H9 (cell line): ENCODE results near the gene CA12. TPM values are rescaled to one million over a fixed set of nuclear protein-coding genes. Genes with fewer than 3 reads are reported as not detected.

Experiments used
- DNase-seq: peaks from one replicate; pipeline ENCODE4 v3.0.0-alpha.2; 2017
- H2AFZ ChIP-seq: one replicate; pipeline ENCODE4 v1.6.1; 2013; ENCODE audit warnings: mild to moderate bottlenecking, low read length, control low read depth, moderate library complexity
- H2AK5ac ChIP-seq: 2 replicates; pipeline ENCODE4 v1.6.1; 2013; ENCODE audit warnings: low read length, control low read depth, mixed read lengths; ENCODE audit not compliant: insufficient read length
- H2BK120ac ChIP-seq: one replicate; pipeline ENCODE4 v1.6.1; 2013; ENCODE audit warnings: low read depth, mild to moderate bottlenecking, low read length, control low read depth, inconsistent platforms; ENCODE audit not compliant: poor library complexity, severe bottlenecking
- H2BK12ac ChIP-seq: 2 replicates; pipeline ENCODE4 v1.6.1; 2013; ENCODE audit warnings: low read length, control low read depth, mixed read lengths, low read depth; ENCODE audit not compliant: insufficient read length
- H2BK15ac ChIP-seq: 2 replicates; pipeline ENCODE4 v1.6.1; 2013; ENCODE audit warnings: low read depth, low read length, control low read depth
- H2BK20ac ChIP-seq: one replicate; pipeline ENCODE4 v1.6.1; 2013; ENCODE audit warnings: low read depth, mild to moderate bottlenecking, low read length, control low read depth, inconsistent platforms; ENCODE audit not compliant: poor library complexity, severe bottlenecking
- H2BK5ac ChIP-seq: 2 replicates; pipeline ENCODE4 v1.6.1; 2013; ENCODE audit warnings: low read length, control low read depth, mixed read lengths; ENCODE audit not compliant: insufficient read length
- H3K14ac ChIP-seq: 2 replicates; pipeline ENCODE4 v1.6.1; 2013; ENCODE audit warnings: low read length, control low read depth; ENCODE audit not compliant: insufficient read depth
- H3K18ac ChIP-seq: 2 replicates; pipeline ENCODE4 v1.6.1; 2013; ENCODE audit warnings: low read depth, mild to moderate bottlenecking, mixed read lengths, low read length, control low read depth; ENCODE audit not compliant: insufficient read length
- H3K23ac ChIP-seq: 2 replicates; pipeline ENCODE4 v1.6.1; 2013; ENCODE audit warnings: low read length, control low read depth, mixed read lengths, low read depth; ENCODE audit not compliant: insufficient read length
- H3K23me2 ChIP-seq: 2 replicates; pipeline ENCODE4 v1.6.1; 2013; ENCODE audit warnings: low read depth, mild to moderate bottlenecking, mixed read lengths, low read length, control low read depth; ENCODE audit not compliant: insufficient read length, poor library complexity, severe bottlenecking
- H3K27ac ChIP-seq: 2 replicates; pipeline ENCODE4 v1.5.1; 2013; ENCODE audit warnings: low read length, control low read depth, mixed read lengths, low read depth; ENCODE audit not compliant: insufficient read length
- H3K27me3 ChIP-seq: 2 replicates; pipeline ENCODE4 v1.6.1; 2013; ENCODE audit warnings: low read length, control low read depth, inconsistent platforms; ENCODE audit not compliant: insufficient read depth
- H3K4ac ChIP-seq: 2 replicates; pipeline ENCODE4 v1.6.1; 2013; ENCODE audit warnings: low read depth, mild to moderate bottlenecking, control low read depth, inconsistent platforms, low read length, moderate library complexity
- H3K4me1 ChIP-seq: 2 replicates; pipeline ENCODE4 v1.6.1; 2013; ENCODE audit warnings: low read length, control low read depth, inconsistent platforms; ENCODE audit not compliant: insufficient read depth
- H3K4me2 ChIP-seq: 2 replicates; pipeline ENCODE4 v1.6.1; 2013; ENCODE audit warnings: low read length, control low read depth, mixed read lengths; ENCODE audit not compliant: insufficient read length, insufficient read depth
- H3K56ac ChIP-seq: 2 replicates; pipeline ENCODE4 v1.6.1; 2013; ENCODE audit warnings: low read depth, mild to moderate bottlenecking, mixed read lengths, low read length, control low read depth; ENCODE audit not compliant: insufficient read length
- H3K79me1 ChIP-seq: 2 replicates; pipeline ENCODE4 v1.6.1; 2013; ENCODE audit warnings: low read depth, mild to moderate bottlenecking, moderate library complexity, low read length, control low read depth, inconsistent platforms; ENCODE audit not compliant: insufficient read depth, poor library complexity, severe bottlenecking
- H3K79me2 ChIP-seq: 2 replicates; pipeline ENCODE4 v1.6.1; 2013; ENCODE audit warnings: low read length, control low read depth, inconsistent platforms; ENCODE audit not compliant: insufficient read depth
- H3K9ac ChIP-seq: 2 replicates; pipeline ENCODE4 v1.6.1; 2013; ENCODE audit warnings: low read length, control low read depth, mixed read lengths; ENCODE audit not compliant: insufficient read length; ENCODE audit errors: extremely low read depth
- H3K9me3 ChIP-seq: one replicate; pipeline ENCODE4 v1.6.1; 2013; ENCODE audit warnings: low read depth, low read length, inconsistent platforms; ENCODE audit not compliant: control insufficient read depth
- H3T11ph ChIP-seq: one replicate; pipeline ENCODE4 v1.6.1; 2013; ENCODE audit warnings: mild to moderate bottlenecking, low read length, control low read depth, inconsistent platforms
- H4K20me1 ChIP-seq: one replicate; pipeline ENCODE4 v1.6.1; 2013; ENCODE audit not compliant: control insufficient read depth, insufficient read length, insufficient read depth
- H4K5ac ChIP-seq: 2 replicates; pipeline ENCODE4 v1.6.1; 2013; ENCODE audit warnings: low read depth, mild to moderate bottlenecking, mixed read lengths, low read length, control low read depth; ENCODE audit not compliant: insufficient read length
- H4K8ac ChIP-seq: replicated peaks from 2 replicates; pipeline ENCODE4 v1.6.1; 2013; ENCODE audit warnings: low read length, control low read depth, mixed read lengths, low read depth; ENCODE audit not compliant: insufficient read length
- H4K91ac ChIP-seq: 2 replicates; pipeline ENCODE4 v1.6.1; 2013; ENCODE audit warnings: low read depth, mild to moderate bottlenecking, moderate library complexity, mixed read lengths, low read length, control low read depth; ENCODE audit not compliant: insufficient read length
- H3K27ac Mint-ChIP-seq, 3 experiments: 2 replicates in 2 of 3; 3 replicates in 1 of 3; pipeline ENCODE4 v1.8.0; 2020 to 2021; ENCODE audit warnings: mixed read lengths in 3 of 3, mild to moderate bottlenecking in 1 of 3, moderate library complexity in 1 of 3
- H3K27me3 Mint-ChIP-seq: 2 replicates; pipeline ENCODE4 v1.8.0; 2021; ENCODE audit warnings: low read depth, mild to moderate bottlenecking, moderate library complexity, mixed read lengths
- H3K36me3 Mint-ChIP-seq, 3 experiments: 2 replicates in 2 of 3; 3 replicates in 1 of 3; pipeline ENCODE4 v1.8.0; 2020 to 2021; ENCODE audit warnings: low read depth in 3 of 3, mixed read lengths in 3 of 3; ENCODE audit not compliant: insufficient read depth in 1 of 3
- H3K4me1 Mint-ChIP-seq, 2 experiments: 2 replicates each; pipeline ENCODE4 v1.8.0; 2020; ENCODE audit warnings: mixed read lengths in 2 of 2
- H3K4me3 Mint-ChIP-seq, 2 experiments: 2 replicates in 1 of 2; 3 replicates in 1 of 2; pipeline ENCODE4 v1.8.0; 2020 to 2021; ENCODE audit warnings: mild to moderate bottlenecking in 2 of 2, mixed read lengths in 2 of 2, moderate library complexity in 1 of 2
- H3K9me3 Mint-ChIP-seq, 2 experiments: 2 replicates in 1 of 2; 3 replicates in 1 of 2; pipeline ENCODE4 v1.8.0; 2020; ENCODE audit warnings: mild to moderate bottlenecking in 2 of 2, mixed read lengths in 2 of 2, moderate library complexity in 1 of 2
- CTCF ChIP-seq: fragments of 200-600 bp; sonication (generic); conservative IDR thresholded peaks from 3 replicates; pipeline ENCODE4 v1.8.0; 2021; ENCODE audit warnings: antibody characterized with exemption, mild to moderate bottlenecking
- WGBS: extraction: QIAGEN DNeasy Blood & Tissue Kit; methylation state at CpG from one replicate; pipeline ENCODE4 v1.1.7; 2013; ENCODE audit warnings: missing lambda C conversion rate, low lambda C conversion rate, mixed read lengths; ENCODE audit not compliant: insufficient read length; ENCODE audit errors: extremely low coverage; 5-methylcytosine and 5-hydroxymethylcytosine counted together
- total RNA-seq: library from RNA; stranded (reverse); gene quantifications from 2 replicates; pipeline ENCODE4 v1.2.1, GENCODE V29; 2021

The CA12 gene
- total RNA-seq, 1 experiment from 2014 or later: 0.68 TPM

DNA sequence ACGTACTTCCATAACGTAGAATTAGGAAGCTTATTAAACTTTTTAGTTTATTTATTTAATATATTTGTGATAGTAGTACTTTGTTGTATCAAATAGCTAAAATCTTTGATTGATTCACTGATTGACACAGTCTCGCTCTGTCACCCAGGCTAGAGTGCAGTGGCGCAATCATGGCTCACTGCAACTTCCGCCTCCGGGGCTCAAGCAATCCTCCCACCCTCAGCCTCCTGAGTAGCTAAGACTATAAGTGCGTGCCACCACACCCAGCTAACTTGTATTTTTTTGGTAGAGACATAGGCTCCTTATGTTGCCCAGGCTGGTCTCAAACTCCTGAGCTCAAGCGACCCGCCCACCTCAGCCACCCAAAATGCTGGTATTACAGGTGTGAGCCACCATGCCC lies 98.5 kb downstream of the CA12 start:
- peaks cover 3 to 6% of the 10 kb centered on the region in 2 experiments for H3K4me1 Mint-ChIP-seq
- Histone ChIP-seq H2BK5ac (no peak overlapping the region), H3K27me3 (no peaks in the 10 kb centered on the region), H4K8ac (no peak overlapping the region), H2BK12ac (no peak overlapping the region), H3K9me3 (no peaks in the 10 kb centered on the region), H3K4me1 (no peaks in the 10 kb centered on the region), H4K91ac (no peak overlapping the region), H2BK20ac (no peak overlapping the region), H2BK15ac (no peak overlapping the region), H3K14ac (no peak overlapping the region), H3K4ac (no peak overlapping the region), H2AK5ac (no peak overlapping the region), H3K79me1 (no peaks in the 10 kb centered on the region), H4K20me1 (no peaks in the 10 kb centered on the region), H2AFZ (no peak overlapping the region), H3K79me2 (no peaks in the 10 kb centered on the region), H3K4me2 (no peak overlapping the region), H3K23ac (no peak overlapping the region), H4K5ac (no peak overlapping the region), H3K27ac (no peak overlapping the region), H3T11ph (no peak overlapping the region), H3K23me2 (peaks cover 2% of the 10 kb centered on the region), H3K9ac (no peak overlapping the region), H3K18ac (no peak overlapping the region), H3K56ac (no peak overlapping the region), H2BK120ac (no peak overlapping the region)
- H3K4me3 Mint-ChIP-seq: no peak overlapping the region
- peaks cover 1 to 17% (median 17%) of the 10 kb centered on the region in 3 experiments; a peak in 5 of 7 replicates for H3K36me3 Mint-ChIP-seq
- H3K27ac Mint-ChIP-seq: no peak overlapping the region
- no peak for TF ChIP-seq CTCF
- no peaks in the 10 kb centered on the region for H3K9me3 Mint-ChIP-seq
- WGBS: no CpG with 5 or more reads among the region's 9 CpGs
- DNase-seq: no peak
- peaks cover 2% of the 10 kb centered on the region; the same call in 1 of the 2 replicates for H3K27me3 Mint-ChIP-seq
